Peyer's patch (tissue), 4 donors: ENCODE measurements around the gene ZSCAN5B.

ENCODE experiments used
- CTCF ChIP-seq, 6 experiments: fragments of 450-650 bp in 4 of 6; fragments of 200-600 bp in 2 of 6; sonication (generic) in 1 of 6; IDR thresholded peaks; one replicate each; pipeline ENCODE4 v1.5.1; 2017 to 2019; ENCODE audit warnings: antibody characterized with exemption in 6 of 6, mild to moderate bottlenecking in 3 of 6, moderate library complexity in 1 of 6
- POLR2A ChIP-seq, 2 donors: fragments of 450-650 bp; IDR thresholded peaks; one replicate each; pipeline ENCODE4 v1.5.1; 2017; ENCODE audit warnings: antibody characterized with exemption in 2 of 2, mild to moderate bottlenecking in 2 of 2, moderate library complexity in 2 of 2

GRCh38 chr19:56149656-56150038, 47.9 kb downstream of the ZSCAN5B start:
- no peak for TF ChIP-seq CTCF (IDR thresholded peaks at IDR 0.05)
- TF ChIP-seq POLR2A (IDR thresholded peaks at IDR 0.05), result no peak
